GM19452 (cell line): ENCODE data around the gene PCDHGC3.

Source experiments
- ATAC-seq: cut with Tn5 transposase; IDR thresholded peaks from one replicate; pipeline ENCODE4 v1.9.1; 2021; ENCODE audit not compliant: unreplicated experiment

PCDHGC3 gene

GRCh38 chr5:141506381-141507155 is 30.8 kb downstream of the PCDHGC3 start:
- no peak for ATAC-seq

DNA sequence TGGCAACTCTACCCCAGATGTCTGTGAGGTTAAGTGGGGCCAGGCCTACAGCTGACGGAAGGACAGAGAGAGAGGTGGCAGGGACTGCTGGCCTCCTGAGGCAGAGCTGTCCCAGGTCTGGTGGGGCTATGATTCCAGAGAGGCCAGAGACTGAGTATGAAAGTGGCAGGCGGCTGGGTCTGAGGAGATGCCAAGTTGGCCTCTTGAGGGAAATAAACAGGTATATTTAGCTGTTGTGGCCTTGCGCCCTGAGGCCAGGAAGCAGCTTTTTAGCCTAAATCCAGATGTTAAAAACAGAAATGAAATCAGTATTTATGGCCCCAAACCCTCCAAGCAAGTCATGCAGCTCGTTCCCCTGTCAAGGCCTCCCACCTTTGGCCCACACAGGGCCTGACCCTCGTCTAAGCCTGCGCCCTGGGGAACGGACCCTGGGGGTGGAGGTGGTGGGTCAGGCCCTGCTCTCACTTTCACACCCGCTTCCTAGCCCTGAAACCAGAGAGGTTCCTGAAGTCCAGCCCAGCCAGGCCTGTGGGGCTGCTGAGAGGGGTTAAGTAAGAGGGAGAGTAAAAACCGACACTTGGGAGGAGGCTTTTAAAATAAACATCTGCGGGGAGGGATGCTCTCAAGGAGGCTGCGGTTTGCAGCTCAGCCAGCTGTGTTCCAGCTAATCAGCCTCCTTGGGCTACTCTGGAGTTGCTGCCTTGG is 31.8 kb downstream of the PCDHGC3 start:
- ATAC-seq: peak; percentile 41

DNA sequence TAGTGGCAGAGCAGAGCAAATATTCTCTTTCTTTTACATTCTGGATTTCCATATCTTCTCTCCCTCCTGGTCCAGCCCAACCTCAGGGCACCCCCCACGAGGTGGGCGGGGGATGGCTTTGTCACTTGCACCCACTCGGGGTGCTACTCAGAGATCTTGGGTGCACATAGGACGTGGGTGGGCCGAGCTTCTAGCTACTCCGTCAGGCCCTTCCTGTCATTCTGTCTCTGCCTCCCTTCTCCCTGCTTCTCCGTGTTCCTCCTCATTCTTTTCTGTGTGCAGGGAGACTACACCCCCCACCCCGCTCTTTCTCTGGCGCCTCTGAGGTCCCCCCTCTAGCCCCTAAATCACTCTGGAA is 32.7 kb downstream of the PCDHGC3 start:
- ATAC-seq: no peak

DNA sequence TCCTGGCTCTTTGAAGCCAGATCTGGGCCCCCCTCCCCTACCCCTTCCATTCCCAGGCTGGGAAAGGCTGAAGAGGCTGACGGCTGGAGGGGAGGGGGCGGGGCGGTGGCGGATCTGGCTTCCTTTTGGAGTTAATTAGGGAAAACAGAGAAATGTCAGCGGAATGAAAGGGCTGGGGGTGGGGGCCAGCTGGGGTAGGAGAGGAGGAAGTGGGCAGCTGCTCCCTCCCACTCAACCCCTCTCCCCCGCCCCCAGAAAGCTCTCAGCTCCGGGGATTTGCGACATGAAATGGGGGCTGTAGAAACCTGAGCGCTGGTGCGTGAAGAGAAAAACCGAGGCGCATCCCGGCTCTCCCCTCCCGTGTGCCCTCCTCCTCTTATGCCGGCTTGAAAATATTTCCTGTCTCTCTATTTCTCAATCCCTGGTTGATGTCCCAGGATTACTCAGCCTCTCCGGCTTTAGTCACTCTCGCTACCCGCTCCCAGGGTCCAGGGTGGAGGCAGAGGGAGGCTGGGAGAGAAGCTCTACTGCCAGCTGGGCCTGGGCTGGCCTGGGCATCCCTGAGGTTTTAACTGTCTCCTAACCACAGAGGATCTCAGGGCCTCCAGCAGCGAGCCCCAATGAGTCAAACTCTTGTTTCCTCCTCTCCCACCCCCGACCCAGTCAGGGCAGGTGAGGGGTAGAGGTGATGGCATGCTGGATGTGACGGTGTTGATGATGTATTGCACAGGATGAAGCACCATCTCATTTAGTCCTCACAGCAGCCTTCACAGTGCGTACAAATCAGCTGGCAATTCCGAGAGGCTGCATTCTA is 33.2 kb downstream of the PCDHGC3 start:
- ATAC-seq: no peak

DNA sequence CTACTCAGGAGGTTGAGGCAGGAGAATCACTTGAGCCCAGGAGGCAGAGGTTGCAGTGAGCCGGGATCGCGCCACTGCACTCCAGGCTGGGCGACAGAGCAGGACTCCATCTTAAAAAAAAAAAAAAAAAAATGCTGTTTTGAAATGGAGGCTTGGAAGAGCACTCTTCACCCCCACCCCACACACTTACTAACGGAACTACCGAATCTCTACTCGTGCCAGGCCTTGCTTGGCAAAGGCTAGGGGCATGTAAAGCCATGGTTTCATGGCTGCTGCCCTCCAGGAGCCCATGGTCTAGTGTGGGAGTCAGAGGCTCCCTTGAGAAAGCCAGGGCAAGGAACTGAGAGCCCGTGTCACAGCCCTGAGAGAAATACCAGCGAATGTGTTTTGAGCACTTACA is 34.4 kb downstream of the PCDHGC3 start:
- ATAC-seq: no peak

DNA sequence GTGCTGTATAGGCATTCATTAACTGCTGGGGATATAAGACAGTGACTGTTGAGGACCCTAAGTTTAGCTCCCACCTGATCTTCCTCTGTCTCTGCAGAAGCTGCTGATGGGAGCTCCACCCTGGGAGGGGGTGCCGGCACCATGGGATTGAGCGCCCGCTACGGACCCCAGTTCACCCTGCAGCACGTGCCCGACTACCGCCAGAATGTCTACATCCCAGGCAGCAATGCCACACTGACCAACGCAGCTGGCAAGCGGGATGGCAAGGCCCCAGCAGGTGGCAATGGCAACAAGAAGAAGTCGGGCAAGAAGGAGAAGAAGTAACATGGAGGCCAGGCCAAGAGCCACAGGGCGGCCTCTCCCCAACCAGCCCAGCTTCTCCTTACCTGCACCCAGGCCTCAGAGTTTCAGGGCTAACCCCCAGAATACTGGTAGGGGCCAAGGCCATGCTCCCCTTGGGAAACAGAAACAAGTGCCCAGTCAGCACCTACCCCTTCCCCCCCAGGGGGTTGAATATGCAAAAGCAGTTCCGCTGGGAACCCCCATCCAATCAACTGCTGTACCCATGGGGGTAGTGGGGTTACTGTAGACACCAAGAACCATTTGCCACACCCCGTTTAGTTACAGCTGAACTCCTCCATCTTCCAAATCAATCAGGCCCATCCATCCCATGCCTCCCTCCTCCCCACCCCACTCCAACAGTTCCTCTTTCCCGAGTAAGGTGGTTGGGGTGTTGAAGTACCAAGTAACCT is 35.3 kb downstream of the PCDHGC3 start:
- peak; percentile 24 for ATAC-seq

GRCh38 chr5:141511771-141512325 is 36.1 kb downstream of the PCDHGC3 start:
- ATAC-seq: no peak

GRCh38 chr5:141512390-141512910 is 36.7 kb downstream of the PCDHGC3 start:
- ATAC-seq: peak; percentile 17

GRCh38 chr5:141512911-141513626 is 37.3 kb downstream of the PCDHGC3 start:
- no peak for ATAC-seq

- ATAC-seq: peak; percentile 22
Observed at GRCh38 chr5:141513627-141514329, 38.0 kb downstream of the PCDHGC3 start.

GRCh38 chr5:141514330-141515133 is 38.8 kb downstream of the PCDHGC3 start:
- peak; percentile 28 for ATAC-seq

DNA sequence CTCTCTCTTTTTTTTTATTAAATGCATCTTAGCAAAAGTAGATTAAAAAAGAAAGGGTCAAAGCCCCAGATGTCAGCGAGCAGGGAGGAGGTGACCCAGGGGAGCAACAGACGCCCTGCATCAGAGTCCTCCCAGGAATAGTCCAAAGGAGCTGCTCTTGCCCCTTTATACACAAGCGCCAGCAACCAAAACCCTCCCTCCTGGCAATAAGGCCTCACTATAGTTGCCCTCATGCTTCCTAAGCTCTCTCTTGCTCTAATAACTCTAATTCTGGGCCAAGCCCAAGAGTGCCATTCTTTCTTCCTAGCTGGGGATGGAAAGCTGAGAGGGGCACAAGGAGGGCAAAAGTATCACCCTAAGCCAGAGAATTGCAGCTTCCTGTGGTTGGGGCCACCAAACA is 39.4 kb downstream of the PCDHGC3 start:
- no peak for ATAC-seq

- no peak for ATAC-seq
Observed at GRCh38 chr5:141515946-141516671, 40.3 kb downstream of the PCDHGC3 start.

DNA sequence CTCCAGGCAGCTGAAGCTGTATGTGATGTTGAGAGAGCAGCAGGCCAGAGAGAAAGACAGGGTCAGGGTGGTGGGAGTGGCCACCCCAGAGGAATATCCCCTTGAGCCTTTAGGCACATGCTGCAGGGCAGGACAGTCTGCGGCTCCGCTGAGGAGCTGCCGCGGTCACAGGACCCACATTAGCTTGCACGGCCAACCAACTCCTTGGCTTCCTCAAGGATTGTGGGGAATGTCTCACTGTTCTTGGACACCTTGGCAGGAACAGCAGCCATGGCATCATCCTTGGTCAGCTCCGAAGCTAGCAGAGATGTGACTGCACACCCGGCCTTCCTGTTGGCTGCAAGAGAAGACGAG is 40.9 kb downstream of the PCDHGC3 start:
- ATAC-seq: no peak

- ATAC-seq: no peak
Observed at GRCh38 chr5:141517312-141517711, 41.5 kb downstream of the PCDHGC3 start.

DNA sequence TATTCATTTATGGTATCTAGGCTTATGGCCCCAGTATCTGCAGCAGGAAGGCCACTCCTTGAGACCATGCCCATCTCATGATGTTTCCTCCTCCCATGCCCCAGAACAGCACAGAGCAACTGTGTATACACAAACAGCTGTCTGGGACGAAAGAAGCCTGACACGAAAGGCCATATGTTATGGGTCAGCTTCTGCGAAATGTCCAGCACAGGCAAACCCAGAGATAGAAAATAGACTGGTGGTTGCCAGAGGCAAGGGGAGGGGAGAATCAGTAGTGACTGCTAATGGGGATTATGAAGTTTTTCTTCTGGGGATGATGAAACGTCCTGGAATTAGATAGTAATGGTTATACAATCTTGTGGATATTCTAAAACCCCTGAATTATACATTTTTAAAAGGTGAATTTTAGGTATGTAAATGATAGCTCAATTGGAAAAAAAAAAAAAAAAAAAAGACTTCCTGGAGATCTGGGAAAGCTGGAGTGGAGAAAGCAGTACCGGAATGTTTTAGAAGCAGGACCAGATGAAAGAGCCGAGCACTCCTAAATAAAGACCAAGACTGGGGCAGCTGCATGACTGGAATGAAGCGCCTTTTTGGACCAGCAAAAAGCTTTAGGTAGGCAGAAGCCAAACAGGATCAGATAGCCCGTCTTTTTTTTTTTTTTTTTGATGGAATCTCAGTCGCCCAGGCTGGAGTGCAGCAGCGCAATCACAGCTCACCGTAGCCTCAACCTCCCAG is 42.3 kb downstream of the PCDHGC3 start:
- ATAC-seq: no peak

- ATAC-seq: no peak
Observed at GRCh38 chr5:141518618-141519015, 42.9 kb downstream of the PCDHGC3 start.
